ENCODE measurements around the gene CDK3. TPM values are rescaled to one million over a fixed set of nuclear protein-coding genes. Genes with fewer than 3 reads are reported as not detected.

CDK3 gene
- total RNA-seq, 1 experiment from 2014 or later = 11.7 TPM

GRCh38 chr17:76022973-76023899, 22.6 kb downstream of the CDK3 start:
- no peak for DNase-seq
- no peak overlapping the region for H2BK12ac ChIP-seq (ENCODE audit: insufficient read length, low read depth, low read length)
- TF ChIP-seq CTCF (conservative IDR thresholded peaks at IDR 0.05) = no peak
- H3K9ac ChIP-seq (ENCODE audit: extremely low read depth, insufficient read length, low read length) = no peak overlapping the region
- no peak overlapping the region for H3K4me2 ChIP-seq (ENCODE audit: insufficient read depth, insufficient read length, low read length)
- H3K27me3 ChIP-seq (ENCODE audit: insufficient read depth, low read length) = no peaks in the 10 kb centered on the region
- no peak overlapping the region for H2BK120ac ChIP-seq (ENCODE audit: low read depth, low read length, poor library complexity, severe bottlenecking)
- H2AFZ ChIP-seq (ENCODE audit: low read length) = no peak overlapping the region
- H3K23me2 ChIP-seq (ENCODE audit: insufficient read length, low read depth, low read length, poor library complexity, severe bottlenecking) = no peaks in the 10 kb centered on the region
- peaks cover 2 to 7% of the 10 kb centered on the region in 2 experiments; a peak in 3 of 4 replicates for H3K4me1 Mint-ChIP-seq
- WGBS (ENCODE audit: extremely low coverage, insufficient read length, low lambda C conversion rate) = no CpG with 5 or more reads among the region's 28 CpGs
- H3K9me3 ChIP-seq (ENCODE audit: control insufficient read depth, low read depth, low read length) = no peaks in the 10 kb centered on the region
- no peak overlapping the region for H3K18ac ChIP-seq (ENCODE audit: insufficient read length, low read depth, low read length)
- no peaks in the 10 kb centered on the region for H3K4me1 ChIP-seq (ENCODE audit: insufficient read depth, low read length)
- H2BK15ac ChIP-seq (ENCODE audit: low read depth, low read length) = no peak overlapping the region
- H3K36me3 Mint-ChIP-seq (ENCODE audit: insufficient read depth in 1 of 3, low read depth in 3 of 3) = no peaks in the 10 kb centered on the region
- H3T11ph ChIP-seq (ENCODE audit: low read length) = no peak overlapping the region
- no peak overlapping the region for H3K23ac ChIP-seq (ENCODE audit: insufficient read length, low read depth, low read length)
- H3K27ac ChIP-seq (ENCODE audit: insufficient read length, low read depth, low read length) = no peak overlapping the region
- H3K4me3 Mint-ChIP-seq = no peak overlapping the region; a peak in 1 of 5 replicates
- no peak overlapping the region for H3K56ac ChIP-seq (ENCODE audit: insufficient read length, low read depth, low read length)
- H4K8ac ChIP-seq (replicated peaks; ENCODE audit: insufficient read length, low read depth, low read length) = no peak overlapping the region
- no peak overlapping the region for H2BK20ac ChIP-seq (ENCODE audit: low read depth, low read length, poor library complexity, severe bottlenecking)
- peaks cover 5% of the 10 kb centered on the region; the same call in 1 of the 2 replicates for H3K27me3 Mint-ChIP-seq (ENCODE audit: low read depth)
- no peak overlapping the region for H2BK5ac ChIP-seq (ENCODE audit: insufficient read length, low read length)
- no peak overlapping the region for H2AK5ac ChIP-seq (ENCODE audit: insufficient read length, low read length)
- H4K5ac ChIP-seq (ENCODE audit: insufficient read length, low read depth, low read length) = no peak overlapping the region
- no peak overlapping the region for H3K4ac ChIP-seq (ENCODE audit: low read depth, low read length)
- no peaks in the 10 kb centered on the region for H3K79me1 ChIP-seq (ENCODE audit: insufficient read depth, low read depth, low read length, poor library complexity, severe bottlenecking)
- peak overlapping the region; percentile 5 to 14 (median 5); a peak in 1 of 7 replicates for H3K27ac Mint-ChIP-seq
- H3K79me2 ChIP-seq (ENCODE audit: insufficient read depth, low read length) = no peaks in the 10 kb centered on the region
- H4K20me1 ChIP-seq (ENCODE audit: control insufficient read depth, insufficient read depth, insufficient read length) = no peaks in the 10 kb centered on the region
- no peak overlapping the region for H3K14ac ChIP-seq (ENCODE audit: insufficient read depth, low read length)
- no peaks in the 10 kb centered on the region for H3K9me3 Mint-ChIP-seq
- H4K91ac ChIP-seq (ENCODE audit: insufficient read length, low read depth, low read length) = no peak overlapping the region

Measured in H9 (cell line).